ENCODE measurements around the gene CBX2.
"Not testable (repeated sequence)": the region's sequence is repeated elsewhere in the genome, so short reads cannot be mapped to it uniquely, and the experiment has no call there.

The CBX2 gene

DNA sequence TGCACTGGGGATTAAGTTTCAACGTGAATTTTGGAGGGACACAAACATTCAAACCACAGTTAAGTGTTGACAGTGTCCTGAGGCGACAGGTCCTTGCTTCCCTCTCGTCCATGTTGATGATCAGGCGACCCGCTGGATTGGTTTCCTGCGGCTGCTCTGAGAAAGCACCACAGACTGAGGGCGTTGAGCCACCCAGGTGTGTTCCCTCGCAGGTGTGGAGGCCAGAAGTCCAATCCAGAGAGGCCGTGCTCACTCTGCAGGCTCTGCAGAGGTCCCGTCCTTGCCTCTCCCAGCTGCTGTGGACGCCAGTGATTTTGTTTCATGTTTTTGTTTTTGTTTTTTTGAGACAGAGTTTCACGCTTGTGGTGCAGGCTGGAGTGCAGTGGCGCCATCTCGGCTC is 22.4 kb upstream of the CBX2 start:
- H3K27ac ChIP-seq (ENCODE audit: low read length): no peak overlapping the region
- no peak overlapping the region for H3K9ac ChIP-seq (ENCODE audit: low read depth, low read length)
- peaks cover 7% of the 10 kb centered on the region for H3K27me3 ChIP-seq (ENCODE audit: insufficient read depth, low read length)
- H3K36me3 ChIP-seq (ENCODE audit: insufficient read depth, low read depth, low read length): no peaks in the 10 kb centered on the region
- no peak overlapping the region for H3K4me3 ChIP-seq (ENCODE audit: low read length)
- H3K4me1 ChIP-seq (ENCODE audit: insufficient read depth, low read length): no peaks in the 10 kb centered on the region
- no peaks in the 10 kb centered on the region for H3K9me3 ChIP-seq (ENCODE audit: insufficient read depth, low read depth, low read length)

DNA sequence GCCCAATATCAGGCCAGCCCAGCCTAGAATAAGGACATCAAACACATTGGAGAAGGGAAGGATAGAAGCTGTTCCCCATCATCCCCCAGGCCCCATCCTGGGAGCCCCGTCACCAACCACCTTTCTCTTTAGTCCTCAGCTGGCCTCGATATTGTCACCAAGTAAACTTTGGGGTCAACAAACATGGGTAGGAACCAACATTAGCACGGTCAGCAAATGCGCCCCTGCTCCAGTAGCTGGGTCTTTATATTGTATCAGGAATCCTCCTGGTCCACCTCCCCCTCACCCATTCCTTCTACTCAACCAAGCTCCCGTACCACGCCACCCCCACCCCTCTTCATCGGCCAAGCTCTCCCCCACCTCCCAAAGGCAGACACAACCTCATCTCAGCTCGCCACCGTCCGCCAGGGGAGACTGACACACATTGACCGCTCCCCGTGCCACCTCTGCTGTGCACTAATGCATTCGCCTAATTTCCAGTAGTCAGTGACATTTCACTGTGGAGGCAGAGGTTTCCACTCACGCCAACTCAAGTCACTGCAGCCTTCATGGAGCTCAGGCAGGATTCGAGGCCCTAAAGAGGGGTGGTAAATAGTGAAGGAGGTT is 20.7 kb upstream of the CBX2 start:
- H3K27me3 ChIP-seq (ENCODE audit: insufficient read depth, low read length): no peaks in the 10 kb centered on the region
- no peaks in the 10 kb centered on the region for H3K36me3 ChIP-seq (ENCODE audit: insufficient read depth, low read depth, low read length)
- no peak overlapping the region for H3K9ac ChIP-seq (ENCODE audit: low read depth, low read length)
- no peak overlapping the region for H3K4me3 ChIP-seq (ENCODE audit: low read length)
- no peaks in the 10 kb centered on the region for H3K9me3 ChIP-seq (ENCODE audit: insufficient read depth, low read depth, low read length)
- H3K4me1 ChIP-seq (ENCODE audit: insufficient read depth, low read length): no peaks in the 10 kb centered on the region
- H3K27ac ChIP-seq (ENCODE audit: low read length): no peak overlapping the region

DNA sequence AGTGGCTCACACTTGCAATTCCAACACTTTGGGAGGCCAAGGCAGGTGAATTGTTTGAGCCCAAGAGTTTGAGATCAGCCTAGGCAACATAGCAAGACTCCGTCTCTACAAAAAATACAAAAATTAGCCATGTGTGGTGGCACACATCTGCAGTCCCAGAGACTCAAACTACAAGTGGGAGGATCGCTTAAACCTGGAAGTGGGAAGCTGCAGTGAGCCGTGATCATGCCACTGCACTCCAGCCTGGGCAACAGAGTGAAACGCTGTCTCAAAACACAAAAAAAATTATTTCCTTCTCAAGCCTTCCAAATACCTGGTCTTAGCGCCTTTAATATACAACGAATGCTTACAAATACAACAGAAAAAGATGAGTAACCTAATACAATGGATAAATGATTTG is 19.7 kb upstream of the CBX2 start:
- no peaks in the 10 kb centered on the region for H3K27me3 ChIP-seq (ENCODE audit: insufficient read depth, low read length)
- H3K36me3 ChIP-seq (ENCODE audit: insufficient read depth, low read depth, low read length): no peaks in the 10 kb centered on the region
- no peak overlapping the region for H3K27ac ChIP-seq (ENCODE audit: low read length)
- no peak overlapping the region for H3K4me3 ChIP-seq (ENCODE audit: low read length)
- no peaks in the 10 kb centered on the region for H3K9me3 ChIP-seq (ENCODE audit: insufficient read depth, low read depth, low read length)
- H3K9ac ChIP-seq (ENCODE audit: low read depth, low read length): no peak overlapping the region
- H3K4me1 ChIP-seq (ENCODE audit: insufficient read depth, low read length): no peaks in the 10 kb centered on the region

DNA sequence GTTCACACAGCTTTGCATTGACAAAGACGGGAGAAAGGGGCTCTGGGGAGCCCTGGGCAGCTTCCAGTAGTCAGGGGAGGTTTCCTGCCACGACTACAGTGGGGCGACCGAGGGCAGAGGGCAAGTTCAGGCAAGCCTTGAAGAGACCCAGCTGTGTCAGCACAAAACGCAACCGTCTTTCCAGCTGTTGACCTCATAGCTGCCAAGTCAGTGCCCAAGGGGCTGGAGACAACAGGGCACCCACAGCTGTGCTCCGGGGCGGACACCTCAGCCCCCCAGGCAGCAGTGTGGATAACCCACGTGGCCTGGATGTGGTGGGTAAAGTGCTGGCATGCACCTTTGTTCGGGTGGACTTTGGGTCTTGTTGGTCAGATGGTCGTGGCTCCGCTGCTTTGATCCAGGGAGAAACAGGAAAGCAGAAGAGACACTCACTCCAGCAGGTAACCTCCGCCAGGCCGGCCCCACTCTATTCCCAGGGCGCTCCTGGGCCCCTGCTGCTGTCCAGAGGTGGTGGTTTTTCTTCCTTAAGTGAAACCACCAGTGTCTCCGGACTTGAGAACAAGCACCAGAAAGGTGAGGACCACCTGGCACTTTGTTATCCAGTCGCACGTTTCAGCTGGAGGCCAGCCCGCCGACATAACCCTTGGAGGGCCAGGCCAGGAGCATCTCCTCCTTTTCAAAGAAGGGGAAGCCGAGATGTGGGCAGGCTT is 17.6 kb upstream of the CBX2 start:
- Histone ChIP-seq H3K27me3 (ENCODE audit: insufficient read depth, low read length) (no peaks in the 10 kb centered on the region), H3K4me1 (ENCODE audit: insufficient read depth, low read length) (no peaks in the 10 kb centered on the region), H3K27ac (ENCODE audit: low read length) (no peak overlapping the region), H3K4me3 (ENCODE audit: low read length) (no peak overlapping the region), H3K36me3 (ENCODE audit: insufficient read depth, low read depth, low read length) (no peaks in the 10 kb centered on the region), H3K9ac (ENCODE audit: low read depth, low read length) (no peak overlapping the region), H3K9me3 (ENCODE audit: insufficient read depth, low read depth, low read length) (no peaks in the 10 kb centered on the region)

DNA sequence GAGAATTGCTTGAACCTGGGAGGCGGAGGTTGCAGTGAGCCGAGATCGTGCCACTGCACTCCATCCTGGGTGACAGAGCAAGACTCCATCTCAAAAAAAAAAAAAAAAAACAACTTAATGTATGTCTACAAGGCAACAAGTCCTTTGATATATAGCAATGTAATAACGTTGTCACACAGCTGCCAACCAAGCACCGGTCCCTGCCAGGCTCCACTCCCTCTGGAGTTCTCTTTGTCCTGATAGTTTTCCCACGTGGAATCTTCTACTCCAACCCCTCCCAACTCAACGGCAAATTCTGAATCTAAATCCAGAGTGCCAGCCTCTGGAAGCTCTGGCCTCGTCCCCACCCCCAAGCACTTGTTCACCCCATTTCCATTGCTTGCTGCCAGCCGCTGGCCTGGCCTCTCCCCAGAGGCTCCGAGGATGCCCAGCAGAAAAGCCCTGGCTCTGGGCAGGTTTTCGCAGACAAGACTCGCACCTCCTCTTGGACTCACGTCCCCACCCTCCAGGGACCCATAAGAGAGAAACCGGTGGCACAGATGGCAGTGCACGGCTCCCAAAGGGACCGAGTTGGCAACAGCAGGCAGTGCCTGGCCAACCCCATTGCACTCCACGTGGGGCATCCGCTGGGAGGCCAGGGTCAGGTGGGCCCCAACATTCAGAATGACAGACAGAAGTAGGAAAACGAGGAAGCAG is 15.9 kb upstream of the CBX2 start:
- no peaks in the 10 kb centered on the region for H3K4me1 ChIP-seq (ENCODE audit: insufficient read depth, low read length)
- H3K27me3 ChIP-seq (ENCODE audit: insufficient read depth, low read length): no peaks in the 10 kb centered on the region
- H3K9ac ChIP-seq (ENCODE audit: low read depth, low read length): no peak overlapping the region
- no peaks in the 10 kb centered on the region for H3K36me3 ChIP-seq (ENCODE audit: insufficient read depth, low read depth, low read length)
- H3K27ac ChIP-seq (ENCODE audit: low read length): no peak overlapping the region
- no peak overlapping the region for H3K4me3 ChIP-seq (ENCODE audit: low read length)
- no peaks in the 10 kb centered on the region for H3K9me3 ChIP-seq (ENCODE audit: insufficient read depth, low read depth, low read length)

DNA sequence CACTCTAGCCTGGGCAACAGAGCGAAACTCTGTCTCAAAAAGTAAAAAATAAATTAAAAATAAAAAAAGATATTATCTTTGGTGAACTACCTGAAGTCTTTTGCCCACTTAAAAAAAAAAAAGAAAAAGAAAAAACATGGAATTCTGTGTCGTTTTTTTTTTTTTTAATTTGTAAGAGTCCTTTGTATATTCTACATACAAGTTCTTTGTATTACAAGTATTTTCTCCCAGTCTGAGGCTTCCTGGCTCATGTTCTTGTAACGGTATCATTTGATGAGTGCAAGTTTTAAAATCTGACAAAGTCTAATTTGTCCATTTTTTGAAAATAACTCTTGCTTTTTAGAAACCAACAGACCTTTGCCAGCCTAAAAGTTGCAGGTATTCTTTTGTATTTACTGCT is 12.2 kb upstream of the CBX2 start:
- Histone ChIP-seq H3K27me3 (ENCODE audit: insufficient read depth, low read length) (no peaks in the 10 kb centered on the region), H3K36me3 (ENCODE audit: insufficient read depth, low read depth, low read length) (no peaks in the 10 kb centered on the region), H3K4me1 (ENCODE audit: insufficient read depth, low read length) (no peaks in the 10 kb centered on the region), H3K4me3 (ENCODE audit: low read length) (no peak overlapping the region), H3K9ac (ENCODE audit: low read depth, low read length) (no peak overlapping the region), H3K9me3 (ENCODE audit: insufficient read depth, low read depth, low read length) (no peaks in the 10 kb centered on the region), H3K27ac (ENCODE audit: low read length) (no peak overlapping the region)

DNA sequence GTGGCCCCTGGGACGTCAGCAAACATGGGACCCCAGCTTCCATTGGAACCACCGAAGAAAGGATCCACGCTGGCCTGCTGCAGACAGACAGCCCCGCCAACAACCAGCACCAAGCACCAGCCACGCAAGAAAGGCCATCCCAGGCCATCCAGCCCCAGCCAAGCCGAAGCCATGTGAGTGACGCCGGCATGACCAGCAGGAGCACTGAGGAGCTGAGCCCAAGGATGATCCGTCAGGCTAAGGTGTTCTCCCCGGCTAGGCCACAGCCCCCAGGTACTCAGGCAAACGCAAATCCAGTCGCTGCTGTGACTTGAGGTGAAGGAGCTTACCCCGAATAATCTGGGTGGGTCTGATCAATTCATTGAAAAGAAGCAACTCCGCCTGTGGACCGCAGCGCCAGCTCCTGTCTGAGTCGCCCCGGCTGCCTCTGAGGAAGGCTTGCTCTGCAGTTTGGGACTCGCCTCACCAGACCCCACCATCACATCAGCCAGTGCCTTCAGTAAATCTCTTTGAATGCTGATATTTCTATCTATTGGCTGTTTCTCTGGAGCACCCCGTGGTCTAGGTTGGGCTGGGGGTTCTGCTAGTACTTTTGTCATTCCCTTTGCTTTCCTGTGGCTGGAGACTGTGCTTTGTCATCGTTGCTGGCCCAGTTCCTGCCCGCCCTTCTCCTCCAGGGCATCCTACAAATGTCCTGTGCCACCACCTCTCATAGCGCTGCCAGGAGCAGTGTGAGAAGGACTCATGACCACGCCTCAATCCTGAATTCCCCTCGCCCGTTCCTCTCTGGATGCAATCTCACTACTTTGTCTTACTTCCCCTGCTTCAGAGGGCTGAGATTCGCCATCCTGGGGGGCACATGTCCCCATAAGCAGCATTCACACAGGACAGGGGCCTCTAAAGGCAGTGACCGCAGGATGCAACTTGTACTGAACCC is 8.1 kb upstream of the CBX2 start:
- Histone ChIP-seq H3K9ac (ENCODE audit: low read depth, low read length) (no peak overlapping the region), H3K27me3 (ENCODE audit: insufficient read depth, low read length) (peaks cover 2% of the 10 kb centered on the region; the same call in 1 of the 2 replicates), H3K27ac (ENCODE audit: low read length) (no peak overlapping the region), H3K4me3 (ENCODE audit: low read length) (no peak overlapping the region), H3K9me3 (ENCODE audit: insufficient read depth, low read depth, low read length) (no peaks in the 10 kb centered on the region), H3K4me1 (ENCODE audit: insufficient read depth, low read length) (no peaks in the 10 kb centered on the region), H3K36me3 (ENCODE audit: insufficient read depth, low read depth, low read length) (no peaks in the 10 kb centered on the region)

DNA sequence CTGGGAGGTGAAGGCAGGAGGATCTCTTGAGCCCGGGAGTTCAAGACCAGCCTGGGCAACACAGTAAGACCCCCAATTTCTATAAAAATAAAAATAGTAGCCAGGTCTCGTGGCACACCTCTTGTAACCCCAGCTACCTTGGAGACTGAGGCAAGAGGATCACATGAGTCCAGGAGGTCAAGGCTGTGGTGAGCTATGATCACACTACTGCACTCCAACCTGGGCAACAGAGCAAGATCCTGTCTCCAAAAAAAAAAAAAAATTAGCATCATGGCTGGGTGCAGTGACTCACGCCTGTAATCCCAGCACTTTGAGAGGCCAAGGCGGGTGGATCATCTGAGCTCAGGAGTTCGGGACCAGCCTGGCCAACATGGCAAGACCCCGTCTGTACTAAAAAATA is 6.7 kb upstream of the CBX2 start:
- Histone ChIP-seq H3K27me3 (ENCODE audit: insufficient read depth, low read length) (peaks cover 17% of the 10 kb centered on the region; the same call in 1 of the 2 replicates), H3K36me3 (ENCODE audit: insufficient read depth, low read depth, low read length) (no peaks in the 10 kb centered on the region), H3K4me1 (ENCODE audit: insufficient read depth, low read length) (peaks cover 4% of the 10 kb centered on the region), H3K4me3 (ENCODE audit: low read length) (no peak overlapping the region), H3K9me3 (ENCODE audit: insufficient read depth, low read depth, low read length) (no peaks in the 10 kb centered on the region), H3K9ac (ENCODE audit: low read depth, low read length) (no peak overlapping the region), H3K27ac (ENCODE audit: low read length) (no peak overlapping the region)

DNA sequence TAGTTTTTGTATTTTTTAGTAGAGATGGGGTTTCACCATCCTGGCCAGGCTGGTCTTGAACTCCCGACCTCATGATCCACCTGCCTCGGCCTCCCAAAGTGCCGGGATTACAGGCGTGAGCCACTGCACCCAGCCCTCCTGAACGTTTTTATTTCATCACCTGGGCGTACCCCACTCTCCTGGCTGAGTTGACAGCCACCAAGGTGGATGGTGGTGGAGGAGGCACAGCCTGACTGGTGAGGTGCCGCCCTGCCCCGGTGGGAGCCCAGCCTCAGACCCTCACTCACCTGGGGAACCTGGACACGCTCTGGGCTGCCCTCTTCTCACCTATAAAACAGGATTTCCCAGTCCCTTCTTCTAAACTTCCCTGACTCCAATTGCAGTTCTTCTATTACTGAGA is 5.2 kb upstream of the CBX2 start:
- not testable (repeated sequence) for H3K27ac ChIP-seq (ENCODE audit: low read length); H3K36me3 ChIP-seq (ENCODE audit: insufficient read depth, low read depth, low read length); H3K4me3 ChIP-seq (ENCODE audit: low read length); H3K9ac ChIP-seq (ENCODE audit: low read depth, low read length); H3K9me3 ChIP-seq (ENCODE audit: insufficient read depth, low read depth, low read length)
- H3K4me1 ChIP-seq (ENCODE audit: insufficient read depth, low read length): peaks cover 12% of the 10 kb centered on the region
- peaks cover 25% of the 10 kb centered on the region; the same call in 1 of the 2 replicates for H3K27me3 ChIP-seq (ENCODE audit: insufficient read depth, low read length)

DNA sequence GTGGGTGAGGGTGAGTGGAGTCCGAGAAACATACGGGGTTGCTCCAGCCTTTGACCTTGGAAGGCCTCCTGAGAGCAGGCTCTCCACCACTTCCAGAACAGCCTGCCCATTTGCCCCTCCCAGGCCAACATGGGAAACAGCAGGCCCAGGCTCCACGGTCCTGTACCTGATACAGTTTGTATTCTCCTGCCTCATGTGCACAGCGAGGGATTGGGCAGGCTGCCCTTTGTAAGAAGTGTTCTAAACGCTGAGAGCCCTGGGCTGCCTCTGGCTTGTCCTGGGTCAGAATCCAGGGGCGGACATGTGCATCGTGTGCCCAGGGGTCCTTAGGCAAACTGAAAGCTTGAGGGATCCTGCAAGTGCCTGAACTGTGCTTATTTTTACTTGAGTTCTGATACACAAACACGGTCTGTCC is 3.4 kb upstream of the CBX2 start:
- H3K9ac ChIP-seq (ENCODE audit: low read depth, low read length): no peak overlapping the region
- H3K27ac ChIP-seq (ENCODE audit: low read length): no peak overlapping the region

DNA sequence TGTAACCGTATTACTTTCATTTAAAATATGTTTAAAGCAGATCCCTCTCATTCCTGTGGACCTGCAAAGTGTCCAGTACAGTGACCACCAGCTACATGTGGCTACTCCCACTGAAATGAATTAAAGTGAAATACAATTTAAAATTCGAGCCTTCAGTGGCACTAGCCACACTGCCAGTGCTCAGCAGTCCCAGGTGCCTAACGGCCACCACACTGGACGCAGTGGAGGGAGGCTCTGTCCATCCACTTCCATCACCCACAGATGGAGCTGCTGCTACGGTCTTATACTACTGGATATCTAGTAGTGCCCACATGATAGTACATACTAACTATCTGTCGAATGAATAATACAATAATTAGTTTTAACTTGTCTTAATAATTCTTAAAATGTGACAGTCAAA is 2.3 kb upstream of the CBX2 start:
- Histone ChIP-seq H3K27ac (ENCODE audit: low read length) (no peak overlapping the region), H3K27me3 (ENCODE audit: insufficient read depth, low read length) (peaks cover 25% of the 10 kb centered on the region; the same call in 1 of the 2 replicates), H3K9me3 (ENCODE audit: insufficient read depth, low read depth, low read length) (no peaks in the 10 kb centered on the region), H3K36me3 (ENCODE audit: insufficient read depth, low read depth, low read length) (peaks cover 15% of the 10 kb centered on the region), H3K9ac (ENCODE audit: low read depth, low read length) (no peak overlapping the region), H3K4me3 (ENCODE audit: low read length) (no peak overlapping the region), H3K4me1 (ENCODE audit: insufficient read depth, low read length) (peaks cover 15% of the 10 kb centered on the region)

More for the DNA sequence above, 3.4 kb upstream of the CBX2 start:
- Histone ChIP-seq H3K27me3 (ENCODE audit: insufficient read depth, low read length) (peaks cover 25% of the 10 kb centered on the region; the same call in 1 of the 2 replicates), H3K4me1 (ENCODE audit: insufficient read depth, low read length) (peaks cover 14% of the 10 kb centered on the region), H3K4me3 (ENCODE audit: low read length) (no peak overlapping the region), H3K9me3 (ENCODE audit: insufficient read depth, low read depth, low read length) (no peaks in the 10 kb centered on the region), H3K36me3 (ENCODE audit: insufficient read depth, low read depth, low read length) (peaks cover 4% of the 10 kb centered on the region)

All from iPS-20b (cell line).